Measurements from ENCODE around the gene OPRPN. TPM values are rescaled to one million over a fixed set of nuclear protein-coding genes. Genes with fewer than 3 reads are reported as not detected.

OPRPN gene
- total RNA-seq, 1 donor from 2014 or later: not detected

DNA sequence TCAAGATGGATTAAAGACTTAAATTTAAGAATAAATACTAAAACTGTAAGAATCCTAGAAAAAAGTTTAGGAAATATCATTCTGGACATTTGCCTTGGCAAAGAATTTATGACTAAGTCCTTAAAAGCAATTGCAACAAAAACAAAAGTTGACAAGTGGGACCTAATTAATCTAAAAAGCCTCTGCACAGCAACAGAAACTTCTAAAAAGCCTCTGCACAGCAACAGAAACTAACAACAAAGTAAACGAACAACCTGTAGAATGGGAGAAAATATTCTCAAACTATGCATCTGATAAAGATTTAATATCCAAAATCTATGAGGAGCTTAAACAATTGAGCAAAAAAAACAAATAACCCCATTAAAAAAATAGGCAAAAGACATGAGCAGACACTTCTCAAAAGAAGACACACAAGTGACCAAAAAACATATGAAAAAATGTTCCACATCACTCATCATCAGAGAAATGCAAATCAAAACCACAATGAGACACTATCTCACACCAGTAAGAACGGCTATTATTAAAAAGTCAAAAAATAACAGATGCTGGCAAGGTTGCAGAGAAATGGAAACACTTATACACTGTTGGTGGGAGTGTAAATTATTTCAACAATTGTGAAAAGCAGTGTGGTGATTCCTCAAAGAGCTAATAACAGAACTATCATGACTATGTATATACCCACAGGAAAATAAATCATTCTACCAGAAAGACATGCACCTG lies 5.5 kb upstream of the OPRPN start:
- TF ChIP-seq, protein P1, sequence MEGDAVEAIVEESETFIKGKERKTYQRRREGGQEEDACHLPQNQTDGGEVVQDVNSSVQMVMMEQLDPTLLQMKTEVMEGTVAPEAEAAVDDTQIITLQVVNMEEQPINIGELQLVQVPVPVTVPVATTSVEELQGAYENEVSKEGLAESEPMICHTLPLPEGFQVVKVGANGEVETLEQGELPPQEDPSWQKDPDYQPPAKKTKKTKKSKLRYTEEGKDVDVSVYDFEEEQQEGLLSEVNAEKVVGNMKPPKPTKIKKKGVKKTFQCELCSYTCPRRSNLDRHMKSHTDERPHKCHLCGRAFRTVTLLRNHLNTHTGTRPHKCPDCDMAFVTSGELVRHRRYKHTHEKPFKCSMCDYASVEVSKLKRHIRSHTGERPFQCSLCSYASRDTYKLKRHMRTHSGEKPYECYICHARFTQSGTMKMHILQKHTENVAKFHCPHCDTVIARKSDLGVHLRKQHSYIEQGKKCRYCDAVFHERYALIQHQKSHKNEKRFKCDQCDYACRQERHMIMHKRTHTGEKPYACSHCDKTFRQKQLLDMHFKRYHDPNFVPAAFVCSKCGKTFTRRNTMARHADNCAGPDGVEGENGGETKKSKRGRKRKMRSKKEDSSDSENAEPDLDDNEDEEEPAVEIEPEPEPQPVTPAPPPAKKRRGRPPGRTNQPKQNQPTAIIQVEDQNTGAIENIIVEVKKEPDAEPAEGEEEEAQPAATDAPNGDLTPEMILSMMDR (IDR thresholded peaks at IDR 0.05; ENCODE audit: insufficient read depth, low read length, poor library complexity, severe bottlenecking): no peak
- no peaks in the 10 kb centered on the region for H3K27me3 ChIP-seq (ENCODE audit: control insufficient read depth, insufficient read depth, low read length)
- DNase-seq (ENCODE audit: low read depth): no peak
- H3K4me3 ChIP-seq (ENCODE audit: low read depth, low read length): no peak overlapping the region
- H3K36me3 ChIP-seq (ENCODE audit: control insufficient read depth, insufficient read depth, low read length): no peaks in the 10 kb centered on the region

DNA sequence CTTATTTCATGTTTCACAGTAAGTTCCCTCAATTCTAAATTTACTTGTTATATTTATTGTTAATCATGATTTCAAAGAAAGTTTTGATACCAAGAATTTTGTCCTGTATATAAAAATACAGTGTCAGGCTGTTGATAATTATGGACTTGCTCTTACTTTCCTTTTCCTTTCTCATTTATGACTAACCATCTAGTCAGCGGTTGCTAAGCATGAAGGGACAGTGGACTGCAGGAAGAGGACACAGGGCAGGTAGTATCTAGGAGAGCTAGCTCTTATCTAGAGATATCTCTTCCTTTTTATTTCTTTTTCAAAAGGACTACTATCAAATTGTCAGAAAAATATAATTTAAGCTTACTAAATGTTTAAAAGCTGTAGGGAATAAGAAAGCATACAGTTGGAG lies 1.6 kb downstream of the OPRPN start:
- Histone ChIP-seq H3K4me3 (ENCODE audit: low read depth, low read length) (no peak overlapping the region), H3K36me3 (ENCODE audit: control insufficient read depth, insufficient read depth, low read length) (no peaks in the 10 kb centered on the region), H3K27me3 (ENCODE audit: control insufficient read depth, insufficient read depth, low read length) (no peaks in the 10 kb centered on the region)
- peak; percentile 9 for DNase-seq (ENCODE audit: low read depth)
- TF ChIP-seq, protein P1 (IDR thresholded peaks at IDR 0.05; ENCODE audit: insufficient read depth, low read length, poor library complexity, severe bottlenecking): no peak

DNA sequence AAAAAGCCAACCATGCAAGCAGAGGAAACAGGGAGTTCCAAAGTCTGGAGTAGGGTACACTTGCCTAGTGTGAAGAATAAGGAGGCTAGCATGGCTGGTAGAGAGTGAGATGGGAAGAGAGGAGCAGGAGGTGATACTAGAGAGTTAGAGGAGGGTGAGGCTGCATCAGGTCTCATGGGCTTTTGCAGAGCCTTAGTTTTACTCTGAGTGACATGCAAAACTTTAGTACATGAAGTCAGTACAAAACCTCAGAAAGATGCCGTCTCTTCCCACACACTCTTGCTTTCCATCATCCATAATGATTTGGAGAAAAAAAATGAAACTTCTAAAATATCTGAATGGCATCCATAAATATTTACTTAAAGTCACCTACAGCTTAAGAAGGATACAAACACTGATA lies 5.0 kb downstream of the OPRPN start:
- no peak overlapping the region for H3K4me3 ChIP-seq (ENCODE audit: low read depth, low read length)
- no peaks in the 10 kb centered on the region for H3K27me3 ChIP-seq (ENCODE audit: control insufficient read depth, insufficient read depth, low read length)
- no peak for DNase-seq (ENCODE audit: low read depth)
- TF ChIP-seq, protein P1 (IDR thresholded peaks at IDR 0.05; ENCODE audit: insufficient read depth, low read length, poor library complexity, severe bottlenecking): no peak
- no peaks in the 10 kb centered on the region for H3K36me3 ChIP-seq (ENCODE audit: control insufficient read depth, insufficient read depth, low read length)

DNA sequence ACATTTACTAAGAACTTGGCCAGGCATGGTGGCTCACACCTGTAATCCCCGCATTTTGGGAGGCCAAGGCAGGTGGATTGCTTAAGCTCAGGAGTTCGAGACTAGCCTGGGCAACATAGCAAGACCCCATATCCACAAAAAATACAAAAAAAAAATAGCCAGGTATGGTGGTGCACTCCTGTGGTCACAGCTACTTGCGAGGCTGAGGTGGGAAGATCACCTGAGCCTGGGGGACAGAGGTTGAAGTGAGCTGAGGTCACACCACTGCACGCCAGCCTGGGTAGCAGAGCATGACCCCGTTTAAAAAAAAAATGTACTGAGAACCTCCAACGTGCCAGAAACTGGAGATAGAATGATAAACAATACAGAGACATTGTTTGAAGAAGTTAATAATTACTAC lies 8.0 kb downstream of the OPRPN start:
- Histone ChIP-seq H3K4me3 (ENCODE audit: low read depth, low read length) (no peak overlapping the region), H3K36me3 (ENCODE audit: control insufficient read depth, insufficient read depth, low read length) (no peaks in the 10 kb centered on the region), H3K27me3 (ENCODE audit: control insufficient read depth, insufficient read depth, low read length) (no peaks in the 10 kb centered on the region)
- TF ChIP-seq, protein P1 (IDR thresholded peaks at IDR 0.05; ENCODE audit: insufficient read depth, low read length, poor library complexity, severe bottlenecking): no peak
- DNase-seq (ENCODE audit: low read depth): no peak

DNA sequence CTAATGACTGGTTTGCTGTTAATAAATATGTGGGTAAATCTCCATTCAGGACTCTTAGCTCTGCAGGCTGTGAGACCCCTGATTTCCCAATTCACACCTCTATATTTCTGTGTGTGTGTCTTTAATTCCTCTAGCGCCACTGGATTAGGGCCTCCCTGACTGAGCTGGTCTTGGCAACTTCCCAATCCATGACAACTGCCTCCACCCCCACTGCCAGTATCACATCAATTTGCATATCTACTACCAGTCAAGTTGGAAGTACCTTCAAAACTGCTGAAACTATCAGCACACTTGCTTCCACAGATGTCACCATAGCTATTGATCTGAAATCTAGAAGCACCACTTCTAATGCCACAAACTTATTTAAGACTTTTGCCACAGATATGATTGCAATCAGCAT lies 27.6 kb downstream of the OPRPN start:
- Histone ChIP-seq H3K36me3 (ENCODE audit: control insufficient read depth, insufficient read depth, low read length) (no peaks in the 10 kb centered on the region), H3K27me3 (ENCODE audit: control insufficient read depth, insufficient read depth, low read length) (no peaks in the 10 kb centered on the region), H3K4me3 (ENCODE audit: low read depth, low read length) (no peak overlapping the region)
- TF ChIP-seq, protein P1 (IDR thresholded peaks at IDR 0.05; ENCODE audit: insufficient read depth, low read length, poor library complexity, severe bottlenecking): no peak
- no peak for DNase-seq (ENCODE audit: low read depth)

DNA sequence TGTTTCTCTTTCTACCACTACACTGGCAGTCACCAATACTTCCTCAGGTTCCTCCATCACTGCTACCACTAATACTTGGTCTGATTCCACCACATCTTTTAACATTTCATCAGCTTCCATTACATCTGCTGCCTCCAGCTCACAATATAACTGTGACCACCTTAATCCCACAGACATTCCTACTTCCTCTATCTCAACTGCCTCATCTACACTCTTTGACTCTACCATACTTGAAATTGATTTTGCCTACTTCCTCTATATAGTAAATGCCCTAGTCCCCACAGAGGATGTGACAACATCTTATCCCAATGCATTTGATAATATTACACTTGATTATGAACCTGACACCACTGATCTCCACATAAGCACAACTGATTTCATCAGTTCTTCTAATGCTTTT lies 29.0 kb downstream of the OPRPN start:
- no peaks in the 10 kb centered on the region for H3K36me3 ChIP-seq (ENCODE audit: control insufficient read depth, insufficient read depth, low read length)
- DNase-seq (ENCODE audit: low read depth): no peak
- H3K4me3 ChIP-seq (ENCODE audit: low read depth, low read length): no peak overlapping the region
- H3K27me3 ChIP-seq (ENCODE audit: control insufficient read depth, insufficient read depth, low read length): no peaks in the 10 kb centered on the region
- TF ChIP-seq, protein P1 (IDR thresholded peaks at IDR 0.05; ENCODE audit: insufficient read depth, low read length, poor library complexity, severe bottlenecking): no peak
